Type B pancreatic cell (in vitro differentiated cells): ENCODE measurements around the gene MLXIP. TPM values are rescaled to one million over a fixed set of nuclear protein-coding genes. Genes with fewer than 3 reads are reported as not detected.

ENCODE experiments used
- DNase-seq: peaks from one replicate; pipeline ENCODE4 v3.0.0; 2021; ENCODE audit warnings: mixed read lengths; ENCODE audit not compliant: unreplicated experiment; ENCODE audit errors: extremely low spot score
- H3K27ac Mint-ChIP-seq: 2 replicates; pipeline ENCODE4 v1.8.0; 2021; ENCODE audit warnings: mild to moderate bottlenecking, mixed read lengths
- H3K27me3 Mint-ChIP-seq: 2 replicates; pipeline ENCODE4 v1.8.0; 2021; ENCODE audit warnings: mixed read lengths
- H3K36me3 Mint-ChIP-seq: 2 replicates; pipeline ENCODE4 v1.8.0; 2021; ENCODE audit warnings: mixed read lengths
- H3K4me1 Mint-ChIP-seq: one replicate; pipeline ENCODE4 v1.8.0; 2021; ENCODE audit warnings: mixed read lengths; ENCODE audit not compliant: unreplicated experiment
- H3K4me3 Mint-ChIP-seq: 2 replicates; pipeline ENCODE4 v1.8.0; 2021; ENCODE audit warnings: mild to moderate bottlenecking, mixed read lengths
- H3K9me3 Mint-ChIP-seq: 2 replicates; pipeline ENCODE4 v1.8.0; 2021; ENCODE audit warnings: mixed read lengths
- CTCF ChIP-seq: fragments of 200-600 bp; sonication (generic); conservative IDR thresholded peaks from 2 replicates; pipeline ENCODE4 v1.5.0; 2021; ENCODE audit warnings: antibody characterized with exemption, mild to moderate bottlenecking
- total RNA-seq: library from RNA; stranded (reverse); gene quantifications from 2 replicates; pipeline ENCODE4 v1.2.1, GENCODE V29; 2021; ENCODE audit warnings: low replicate concordance

MLXIP gene
- total RNA-seq, 1 donor from 2014 or later: 44.5 TPM

GRCh38 chr12:122067966-122068365 is 10.6 kb upstream of the MLXIP start:
- TF ChIP-seq CTCF: no peak
- no peaks in the 10 kb centered on the region for H3K27me3 Mint-ChIP-seq
- H3K4me1 Mint-ChIP-seq: peaks cover 43% of the 10 kb centered on the region
- H3K4me3 Mint-ChIP-seq: no peak overlapping the region
- H3K9me3 Mint-ChIP-seq: no peaks in the 10 kb centered on the region
- H3K36me3 Mint-ChIP-seq: peaks cover 7% of the 10 kb centered on the region
- no peak overlapping the region for H3K27ac Mint-ChIP-seq
- no peak for DNase-seq

GRCh38 chr12:122072031-122072970 is 6.3 kb upstream of the MLXIP start:
- Mint-ChIP-seq H3K27ac (peak overlapping the region; percentile 23), H3K9me3 (no peaks in the 10 kb centered on the region), H3K4me3 (peak overlapping the region; percentile 7), H3K27me3 (peaks cover 3% of the 10 kb centered on the region), H3K4me1 (peaks cover 21% of the 10 kb centered on the region), H3K36me3 (no peaks in the 10 kb centered on the region)
- DNase-seq: no peak
- TF ChIP-seq CTCF: no peak

GRCh38 chr12:122073815-122074214 is 4.7 kb upstream of the MLXIP start:
- H3K9me3 Mint-ChIP-seq: no peaks in the 10 kb centered on the region
- no peaks in the 10 kb centered on the region for H3K36me3 Mint-ChIP-seq
- H3K4me1 Mint-ChIP-seq: peaks cover 11% of the 10 kb centered on the region
- peaks cover 3% of the 10 kb centered on the region for H3K27me3 Mint-ChIP-seq
- DNase-seq: no peak
- no peak overlapping the region for H3K27ac Mint-ChIP-seq
- TF ChIP-seq CTCF: no peak
- H3K4me3 Mint-ChIP-seq: peak overlapping the region; percentile 53

- TF ChIP-seq CTCF: no peak
- Mint-ChIP-seq H3K36me3 (no peaks in the 10 kb centered on the region), H3K27ac (no peak overlapping the region)
Observed at GRCh38 chr12:122076743-122077495, 1.6 kb upstream of the MLXIP start.

GRCh38 chr12:122079033-122079531 is 526 bp downstream of the MLXIP start:
- peak overlapping the region; percentile 86 for H3K27ac Mint-ChIP-seq
- TF ChIP-seq CTCF: no peak
- H3K27me3 Mint-ChIP-seq: no peaks in the 10 kb centered on the region
- H3K36me3 Mint-ChIP-seq: peaks cover 10% of the 10 kb centered on the region
- no peaks in the 10 kb centered on the region for H3K9me3 Mint-ChIP-seq
- DNase-seq: no peak
- peak overlapping the region; percentile 90 for H3K4me3 Mint-ChIP-seq
- H3K4me1 Mint-ChIP-seq: peaks cover 32% of the 10 kb centered on the region

More at GRCh38 chr12:122076743-122077495, 1.6 kb upstream of the MLXIP start:
- Mint-ChIP-seq H3K4me1 (peaks cover 26% of the 10 kb centered on the region), H3K9me3 (no peaks in the 10 kb centered on the region), H3K27me3 (peaks cover 3% of the 10 kb centered on the region), H3K4me3 (peak overlapping the region; percentile 44)
- no peak for DNase-seq
